AG10803 (cell line): ENCODE data around the gene RHOT2.

Experiments used
- DNase-seq: peaks from one replicate; pipeline ENCODE4 v3.0.0; 2010; ENCODE audit warnings: low read depth
- H3K4me3 ChIP-seq: 2 replicates; pipeline ENCODE4 v1.5.1; 2011; ENCODE audit warnings: mild to moderate bottlenecking, low read length, control low read depth
- TF ChIP-seq, protein P1 (sequence below): conservative IDR thresholded peaks from 2 replicates; pipeline ENCODE4 v1.5.1; 2011; ENCODE audit warnings: mild to moderate bottlenecking, low read length, control low read depth, inconsistent platforms

RHOT2 gene

DNA sequence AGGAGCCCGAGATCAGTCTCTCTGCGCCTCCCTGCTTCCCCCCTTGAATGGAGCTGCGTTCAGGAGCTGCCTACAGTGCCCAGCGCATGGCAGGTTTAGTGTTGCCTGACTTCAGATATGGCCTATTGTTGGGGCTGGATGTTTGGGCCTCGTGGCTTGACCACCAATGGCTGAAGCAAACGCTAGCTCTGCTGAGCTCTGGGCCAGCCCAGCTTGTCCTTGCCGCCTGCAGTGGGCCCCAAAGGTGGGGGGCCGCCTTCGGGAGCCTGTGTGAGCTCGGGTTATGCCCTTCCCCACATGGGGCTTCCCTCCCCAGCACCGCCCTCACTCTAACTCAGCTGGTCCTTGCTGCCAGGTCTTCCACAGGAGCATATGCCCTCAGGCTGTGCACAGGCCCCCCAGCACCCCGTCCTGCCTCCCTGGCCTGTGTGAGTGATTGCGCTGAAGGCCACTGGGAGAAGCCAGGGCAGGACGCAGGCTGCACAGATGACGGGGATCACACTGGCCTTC lies 29.8 kb upstream of the RHOT2 start:
- no peak overlapping the region for H3K4me3 ChIP-seq
- DNase-seq = no peak
- TF ChIP-seq, protein P1, sequence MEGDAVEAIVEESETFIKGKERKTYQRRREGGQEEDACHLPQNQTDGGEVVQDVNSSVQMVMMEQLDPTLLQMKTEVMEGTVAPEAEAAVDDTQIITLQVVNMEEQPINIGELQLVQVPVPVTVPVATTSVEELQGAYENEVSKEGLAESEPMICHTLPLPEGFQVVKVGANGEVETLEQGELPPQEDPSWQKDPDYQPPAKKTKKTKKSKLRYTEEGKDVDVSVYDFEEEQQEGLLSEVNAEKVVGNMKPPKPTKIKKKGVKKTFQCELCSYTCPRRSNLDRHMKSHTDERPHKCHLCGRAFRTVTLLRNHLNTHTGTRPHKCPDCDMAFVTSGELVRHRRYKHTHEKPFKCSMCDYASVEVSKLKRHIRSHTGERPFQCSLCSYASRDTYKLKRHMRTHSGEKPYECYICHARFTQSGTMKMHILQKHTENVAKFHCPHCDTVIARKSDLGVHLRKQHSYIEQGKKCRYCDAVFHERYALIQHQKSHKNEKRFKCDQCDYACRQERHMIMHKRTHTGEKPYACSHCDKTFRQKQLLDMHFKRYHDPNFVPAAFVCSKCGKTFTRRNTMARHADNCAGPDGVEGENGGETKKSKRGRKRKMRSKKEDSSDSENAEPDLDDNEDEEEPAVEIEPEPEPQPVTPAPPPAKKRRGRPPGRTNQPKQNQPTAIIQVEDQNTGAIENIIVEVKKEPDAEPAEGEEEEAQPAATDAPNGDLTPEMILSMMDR = no peak

DNA sequence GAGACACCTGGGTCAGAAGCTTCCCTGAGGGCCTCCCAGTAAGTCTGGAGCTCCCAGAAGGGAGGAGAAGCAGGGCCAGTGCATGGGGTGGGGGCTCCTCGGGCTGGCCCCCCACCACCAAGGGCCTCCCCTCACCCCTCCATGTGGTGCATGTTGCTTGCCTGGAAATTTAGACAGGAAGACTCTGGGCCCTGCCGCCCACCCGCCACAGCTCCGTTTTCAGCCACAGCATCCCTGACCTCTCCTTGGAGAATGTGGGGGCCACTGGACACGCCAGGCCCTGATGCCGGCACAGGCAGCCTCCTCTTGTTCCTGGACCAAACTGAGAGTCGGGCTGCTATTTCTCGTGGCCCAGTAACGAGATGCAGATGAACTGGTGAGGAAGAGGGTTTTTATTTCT lies 29.1 kb upstream of the RHOT2 start:
- no peak for DNase-seq
- H3K4me3 ChIP-seq = no peak overlapping the region
- TF ChIP-seq, protein P1 = no peak

GRCh38 chr16:640614-641013 lies 27.3 kb upstream of the RHOT2 start:
- TF ChIP-seq, protein P1 = no peak
- DNase-seq = no peak
- H3K4me3 ChIP-seq = no peak overlapping the region; the same call in 1 of the 2 replicates

GRCh38 chr16:641326-642188 lies 26.4 kb upstream of the RHOT2 start, which contains the start of gene MCRIP2:
MCRIP2 (plus strand) TSS chr16:641828; CDS start chr16:641992, 164 bp downstream.
- DNase-seq = peak; percentile 72
- H3K4me3 ChIP-seq = peak within 1 kb of the TSS; percentile 77
- TF ChIP-seq, protein P1 = no peak

DNA sequence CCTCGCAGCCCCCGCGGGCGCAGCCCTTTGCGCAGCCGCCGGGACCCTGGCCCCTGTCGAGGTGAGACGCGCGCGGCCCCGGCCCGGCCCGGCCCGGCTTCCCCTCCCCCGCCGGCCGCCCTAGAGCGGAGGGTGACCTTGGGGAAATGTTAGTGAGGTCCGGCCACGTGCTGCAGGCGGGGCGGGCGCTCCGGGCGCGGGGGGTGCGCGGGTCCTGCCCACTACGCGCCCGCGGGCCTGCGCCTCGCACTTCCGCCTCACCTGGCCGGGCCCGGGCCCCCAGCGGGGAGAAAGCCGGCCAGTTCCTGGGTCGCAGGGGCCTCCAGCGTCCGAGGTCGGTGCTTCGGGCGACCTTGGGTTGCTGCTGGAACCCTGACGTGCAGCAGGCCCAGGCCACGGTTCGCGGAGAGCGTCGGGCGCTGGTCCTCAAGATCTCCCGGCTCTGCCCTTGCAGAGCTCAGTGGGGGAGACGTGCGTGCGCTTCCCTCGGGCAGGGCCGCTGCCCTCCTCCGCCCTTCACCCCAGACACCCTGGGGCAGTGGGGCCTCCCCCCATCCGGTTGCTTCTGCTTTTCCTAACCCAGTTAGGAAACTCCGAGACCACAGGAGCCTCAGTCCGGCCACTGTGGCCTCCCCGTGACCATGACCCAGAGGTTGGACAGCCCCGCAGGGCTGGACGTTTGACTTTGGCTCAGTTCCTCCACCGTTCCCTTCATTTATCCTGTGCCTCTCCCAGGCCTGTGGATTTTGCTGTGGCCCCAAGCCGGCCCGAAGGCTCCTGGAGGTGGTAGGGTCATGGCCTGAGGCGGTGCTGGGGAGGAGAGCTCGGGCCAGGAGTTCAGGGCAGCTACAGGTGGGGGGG lies 25.5 kb upstream of the RHOT2 start:
- no peak for DNase-seq
- TF ChIP-seq, protein P1 = no peak
- H3K4me3 ChIP-seq = peak overlapping the region; percentile 77

DNA sequence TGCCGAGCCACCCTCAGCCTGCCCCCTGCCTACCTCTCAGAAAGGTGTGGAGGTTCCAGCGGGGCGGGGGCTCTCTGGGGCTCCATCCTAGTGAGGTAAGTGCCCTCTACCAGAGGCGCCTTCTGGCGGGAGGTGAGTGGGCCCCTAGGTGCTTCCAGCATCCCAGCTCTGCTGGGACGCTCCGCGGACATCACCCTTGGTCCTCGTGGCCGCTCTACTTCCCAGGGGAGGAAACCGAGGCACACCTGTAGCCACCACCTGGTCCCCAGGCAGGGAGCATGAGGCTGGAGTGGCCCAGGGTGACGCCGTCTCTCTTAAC lies 24.9 kb upstream of the RHOT2 start:
- TF ChIP-seq, protein P1 = no peak
- no peak for DNase-seq
- H3K4me3 ChIP-seq = peak overlapping the region; percentile 77
